Stimulated activated CD8-positive, alpha-beta memory T cell treated with anti-CD3 and anti-CD28 coated beads, Interleukin-12 subunit alpha, Interleukin-12 subunit beta, amount 100 ng/mL, for 4 hours (primary cell): Measurements from ENCODE around the gene PCDHGB4.
"Not testable (repeated sequence)": the region's sequence is repeated elsewhere in the genome, so short reads cannot be mapped to it uniquely, and the experiment has no call there.

Experiments used
- DNase-seq: peaks from one replicate; pipeline ENCODE4 v3.0.0-alpha.2; 2020; ENCODE audit warnings: low read depth

The PCDHGB4 gene

GRCh38 chr5:141398608-141399007 lies 11.1 kb downstream of the PCDHGB4 start:
- no peak for DNase-seq

GRCh38 chr5:141399555-141400258 lies 12.2 kb downstream of the PCDHGB4 start:
- DNase-seq = no peak

- no peak for DNase-seq
These were observed 15.2 kb downstream of the PCDHGB4 start, which contains the start of gene PCDHGA9 for GRCh38 chr5:141402553-141403243. PCDHGA9 (plus strand) TSS chr5:141402778; CDS start chr5:141402953, 175 bp downstream.

- no peak for DNase-seq
These were observed 15.9 kb downstream of the PCDHGB4 start for GRCh38 chr5:141403387-141403786.

- not testable (repeated sequence) for DNase-seq
These were observed 20.4 kb downstream of the PCDHGB4 start, which contains the start of gene PCDHGB6 for GRCh38 chr5:141407790-141408505. PCDHGB6 (plus strand) TSS chr5:141408021; CDS start chr5:141408203, 182 bp downstream.

- DNase-seq = no peak
These were observed 22.3 kb downstream of the PCDHGB4 start for GRCh38 chr5:141409598-141410306.

- no peak for DNase-seq
These were observed 24.1 kb downstream of the PCDHGB4 start for GRCh38 chr5:141411575-141411974.

GRCh38 chr5:141412854-141413539 lies 25.5 kb downstream of the PCDHGB4 start, which contains the start of gene PCDHGA10:
PCDHGA10 (plus strand) TSS chr5:141412987; CDS start chr5:141413176, 189 bp downstream.
- DNase-seq = no peak

- DNase-seq = no peak
These were observed 26.1 kb downstream of the PCDHGB4 start for GRCh38 chr5:141413540-141414069.

GRCh38 chr5:141414548-141415274 lies 27.2 kb downstream of the PCDHGB4 start:
- not testable (repeated sequence) for DNase-seq

- DNase-seq = not testable (repeated sequence)
These were observed 27.7 kb downstream of the PCDHGB4 start for GRCh38 chr5:141415275-141415618.

- DNase-seq = not testable (repeated sequence)
These were observed 30.1 kb downstream of the PCDHGB4 start, which contains the start of gene PCDHGB7 for GRCh38 chr5:141417494-141418172. PCDHGB7 (plus strand) TSS chr5:141417677; CDS start chr5:141417860, 183 bp downstream.

- DNase-seq = no peak
These were observed 31.8 kb downstream of the PCDHGB4 start for GRCh38 chr5:141419074-141419880.

- DNase-seq = no peak
These were observed 33.5 kb downstream of the PCDHGB4 start, which contains the start of gene PCDHGA11 for GRCh38 chr5:141420855-141421488. PCDHGA11 (plus strand) TSS chr5:141421051; CDS start chr5:141421228, 177 bp downstream.

GRCh38 chr5:141421489-141421855 lies 34.0 kb downstream of the PCDHGB4 start:
- no peak for DNase-seq

- DNase-seq = no peak
These were observed 35.3 kb downstream of the PCDHGB4 start for GRCh38 chr5:141422742-141423291.

- no peak for DNase-seq
These were observed 40.4 kb downstream of the PCDHGB4 start for GRCh38 chr5:141427783-141428426.
